Measurements from ENCODE around the gene CNBP. TPM values are rescaled to one million over a fixed set of nuclear protein-coding genes. Genes with fewer than 3 reads are reported as not detected.
A peak's percentile ranks its signal among the peaks of the same experiment; 100 is the strongest.
"Not testable (repeated sequence)": the region's sequence is repeated elsewhere in the genome, so short reads cannot be mapped to it uniquely, and the experiment has no call there.

CNBP gene
- total RNA-seq, 2 donors from 2014 or later, result 339 to 523 TPM

- no peak for TF ChIP-seq POLR2A (IDR thresholded peaks at IDR 0.05)
- TF ChIP-seq POLR2AphosphoS5 (IDR thresholded peaks at IDR 0.05), result no peak
- TF ChIP-seq CTCF (IDR thresholded peaks at IDR 0.05), result no peak
- intact Hi-C loops (cut with DNase I), result no loop called here
- Histone ChIP-seq H3K9me3 (no peaks in the 10 kb centered on the region), H3K4me3 (no peak overlapping the region), H3K27me3 (replicated peaks; ENCODE audit: insufficient read depth) (no peaks in the 10 kb centered on the region), H3K4me1 (replicated peaks) (peaks cover 3% of the 10 kb centered on the region), H3K36me3 (no peaks in the 10 kb centered on the region), H3K27ac (no peak overlapping the region)
- 75% methylated on average over 3 of the region's 3 CpGs for WGBS
- no peak for DNase-seq (ENCODE audit: low spot score)
Observed at GRCh38 chr3:129185783-129186182, 2.1 kb upstream of the CNBP start.

GRCh38 chr3:129184784-129185542 lies 1.3 kb upstream of the CNBP start:
- Histone ChIP-seq H3K27ac (peak overlapping the region; percentile 96 to 98), H3K4me3 (peak overlapping the region; percentile 74 to 98)
- H3K36me3 ChIP-seq; H3K9me3 ChIP-seq; H3K27me3 ChIP-seq (replicated peaks; ENCODE audit: insufficient read depth); DNase-seq (ENCODE audit: low spot score); H3K4me1 ChIP-seq (replicated peaks): not testable (repeated sequence)
- intact Hi-C loops (cut with DNase I), result loop anchor here (5.0 kb wide), 2 partner anchors 42 to 62 kb away; partner anchors contain the start of gene COPG1
- 82% methylated on average over 20 of the region's 20 CpGs for WGBS

- DNase-seq (ENCODE audit: low spot score), result no peak
- H3K4me3 ChIP-seq, result peak overlapping the region; percentile 74 to 98
- peak overlapping the region; percentile 96 to 98 for H3K27ac ChIP-seq
- H3K9me3 ChIP-seq, result no peaks in the 10 kb centered on the region
- TF ChIP-seq POLR2AphosphoS5 (IDR thresholded peaks at IDR 0.05), result no peak
- no peak for TF ChIP-seq POLR2A (IDR thresholded peaks at IDR 0.05)
- no peak for TF ChIP-seq CTCF (IDR thresholded peaks at IDR 0.05)
- intact Hi-C loops (cut with DNase I), result loop anchor here (5.0 kb wide), 2 partner anchors 43 to 63 kb away; partner anchors contain the start of gene COPG1
- H3K27me3 ChIP-seq (replicated peaks; ENCODE audit: insufficient read depth), result no peaks in the 10 kb centered on the region
- H3K4me1 ChIP-seq (replicated peaks), result peaks cover 12% of the 10 kb centered on the region
- 0% methylated on average over 5 of the region's 5 CpGs for WGBS
- H3K36me3 ChIP-seq, result no peaks in the 10 kb centered on the region
Observed at GRCh38 chr3:129184396-129184657, 631 bp upstream of the CNBP start.

- H3K4me1 ChIP-seq (replicated peaks), result peaks cover 23% of the 10 kb centered on the region
Observed at GRCh38 chr3:129182390-129183185, 1.1 kb downstream of the CNBP start.

GRCh38 chr3:129181819-129182218 lies 1.9 kb downstream of the CNBP start:
- no peaks in the 10 kb centered on the region for H3K27me3 ChIP-seq (replicated peaks; ENCODE audit: insufficient read depth)
- H3K4me1 ChIP-seq (replicated peaks), result peaks cover 25% of the 10 kb centered on the region
- 5% methylated on average over 3 of the region's 3 CpGs for WGBS
- DNase-seq (ENCODE audit: low spot score), result no peak
- H3K27ac ChIP-seq, result peak overlapping the region; percentile 96 to 98
- TF ChIP-seq POLR2AphosphoS5 (IDR thresholded peaks at IDR 0.05) (no peak), POLR2A (IDR thresholded peaks at IDR 0.05) (no peak), CTCF (IDR thresholded peaks at IDR 0.05) (no peak)
- H3K36me3 ChIP-seq, result peaks cover 0 to 3% of the 10 kb centered on the region in 2 donors
- peak overlapping the region; percentile 74 to 98 for H3K4me3 ChIP-seq
- intact Hi-C loops (cut with DNase I), result loop anchor here (5.0 kb wide), 2 partner anchors 45 to 65 kb away; partner anchors contain the start of gene COPG1
- H3K9me3 ChIP-seq, result no peaks in the 10 kb centered on the region

More at GRCh38 chr3:129182390-129183185, 1.1 kb downstream of the CNBP start:
- TF ChIP-seq POLR2AphosphoS5 (IDR thresholded peaks at IDR 0.05) (peak; percentile 17), POLR2A (IDR thresholded peaks at IDR 0.05) (no peak)
- Histone ChIP-seq H3K9me3 (no peaks in the 10 kb centered on the region), H3K27ac (peak overlapping the region; percentile 96 to 98), H3K4me3 (peak overlapping the region; percentile 74 to 98), H3K27me3 (replicated peaks; ENCODE audit: insufficient read depth) (no peaks in the 10 kb centered on the region), H3K36me3 (peaks cover 0 to 3% of the 10 kb centered on the region in 2 donors)
- under 1% methylated on average over 24 of the region's 24 CpGs for WGBS
- intact Hi-C loops (cut with DNase I), result loop anchor here (5.0 kb wide), 2 partner anchors 45 to 65 kb away; partner anchors contain the start of gene COPG1
- no peak for DNase-seq (ENCODE audit: low spot score)

Data from prostate gland (tissue), 2 donors.